GM12873 (cell line): ENCODE results near the gene DMD.

Source experiments
- CTCF ChIP-seq: IDR thresholded peaks from 2 replicates; pipeline ENCODE4 v1.5.1; 2012; ENCODE audit warnings: low read depth, mild to moderate bottlenecking, moderate library complexity, low read length, control low read depth; ENCODE audit not compliant: insufficient read depth; ENCODE audit errors: missing control alignments

DMD gene

DNA sequence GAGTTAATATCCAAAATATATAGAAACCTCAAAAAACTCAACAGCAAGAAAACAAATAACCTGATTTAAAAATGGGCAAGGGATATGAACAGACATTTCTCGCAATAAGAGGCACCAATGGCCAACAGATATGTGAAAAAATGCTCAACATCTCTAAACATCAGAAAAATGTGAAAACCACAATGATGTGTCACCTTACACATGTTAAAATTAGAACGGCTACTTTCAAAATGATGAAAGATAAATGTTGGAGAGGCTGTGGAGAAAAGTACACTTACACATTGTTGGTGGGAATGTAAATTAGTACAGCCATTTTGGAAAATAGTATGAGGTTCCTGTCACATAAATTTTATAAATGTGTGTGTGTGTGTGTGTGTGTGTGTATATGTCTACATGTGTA is 731.3 kb downstream of the DMD start:
- TF ChIP-seq CTCF = no peak

GRCh38 chrX:32472364-32472763 is 739.0 kb downstream of the DMD start:
- no peak for TF ChIP-seq CTCF

DNA sequence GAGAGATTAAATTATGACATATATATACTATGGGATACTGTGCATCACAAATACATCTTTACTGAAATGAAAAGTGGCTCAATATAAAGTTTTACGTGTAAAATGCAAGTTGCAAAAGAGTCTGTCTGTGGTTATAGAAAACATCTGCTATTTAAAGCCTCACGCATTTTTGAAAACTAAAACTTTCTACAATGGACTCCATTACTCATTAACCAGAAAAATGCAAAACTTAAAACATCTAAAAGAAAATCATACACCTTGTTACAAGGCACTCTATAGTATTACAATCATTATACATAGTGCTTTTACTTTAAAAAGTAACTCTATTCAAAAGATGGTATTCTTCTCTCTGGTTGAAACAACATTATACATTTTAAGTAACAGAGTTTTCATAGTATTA is 755.6 kb downstream of the DMD start:
- TF ChIP-seq CTCF = no peak

DNA sequence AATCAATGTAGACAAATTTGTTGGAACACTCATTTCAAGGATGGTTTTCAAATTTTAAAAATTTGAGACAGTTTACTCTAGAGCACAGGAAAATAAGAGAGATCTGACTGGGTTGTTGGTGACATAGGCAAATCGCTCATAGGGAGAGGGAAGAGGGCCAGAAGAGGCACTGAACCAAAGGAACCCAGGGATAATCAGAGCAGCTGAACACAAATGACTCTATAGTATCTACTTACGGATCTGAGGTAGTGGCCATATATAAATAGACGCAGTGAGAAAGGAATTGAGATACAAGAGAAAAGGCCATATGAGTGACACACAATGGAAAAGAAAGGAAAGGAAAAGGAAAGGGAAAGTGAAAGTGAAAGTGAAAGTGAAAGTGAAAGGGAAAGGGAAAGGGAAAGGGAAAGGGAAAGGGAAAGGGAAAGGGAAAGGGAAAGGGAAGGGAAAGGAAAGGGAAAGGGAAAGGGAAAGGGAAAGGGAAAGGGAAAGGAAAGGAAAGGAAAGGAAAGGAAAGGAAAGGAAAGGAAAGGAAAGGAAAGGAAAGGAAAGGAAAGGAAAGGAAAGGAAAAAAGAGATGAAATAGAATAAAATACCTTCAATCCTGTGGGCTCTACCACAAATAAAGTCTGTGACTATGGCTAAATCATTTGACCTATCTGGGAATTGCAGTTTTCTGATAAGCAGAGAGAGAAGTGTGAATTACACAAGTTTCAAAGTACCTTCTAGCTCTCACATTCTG is 759.2 kb downstream of the DMD start:
- TF ChIP-seq CTCF = no peak

GRCh38 chrX:32448945-32449344 is 762.4 kb downstream of the DMD start:
- TF ChIP-seq CTCF = no peak

GRCh38 chrX:32448320-32448719 is 763.0 kb downstream of the DMD start:
- TF ChIP-seq CTCF = no peak

DNA sequence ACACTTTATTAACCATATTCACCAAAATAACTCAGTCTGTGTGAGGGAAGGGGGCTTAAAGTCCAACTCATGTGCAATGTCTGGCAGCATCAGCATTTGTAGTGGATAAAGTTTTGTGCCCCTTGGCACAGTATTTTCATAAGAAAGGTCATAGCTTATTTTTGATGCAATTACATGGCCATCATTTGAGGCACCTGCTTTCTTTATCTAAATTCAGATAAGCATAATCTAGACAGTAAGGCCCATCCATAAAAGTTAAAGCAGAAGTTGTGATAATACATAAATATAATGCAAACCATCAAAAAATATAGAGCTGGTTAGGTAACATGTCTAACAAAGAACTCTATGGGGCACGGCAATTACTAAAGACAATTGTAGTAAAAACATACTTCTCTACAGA is 763.7 kb downstream of the DMD start:
- no peak for TF ChIP-seq CTCF

GRCh38 chrX:32443841-32444240 is 767.5 kb downstream of the DMD start:
- no peak for TF ChIP-seq CTCF
